Measurements from ENCODE around the gene TBC1D16. TPM values are rescaled to one million over a fixed set of nuclear protein-coding genes. Genes with fewer than 3 reads are reported as not detected.
"Not testable (repeated sequence)": the region's sequence is repeated elsewhere in the genome, so short reads cannot be mapped to it uniquely, and the experiment has no call there.

The TBC1D16 gene
- total and polyA plus RNA-seq, 5 experiments from 2014 or later = 0.48 to 3.1 (median 0.89) TPM

DNA sequence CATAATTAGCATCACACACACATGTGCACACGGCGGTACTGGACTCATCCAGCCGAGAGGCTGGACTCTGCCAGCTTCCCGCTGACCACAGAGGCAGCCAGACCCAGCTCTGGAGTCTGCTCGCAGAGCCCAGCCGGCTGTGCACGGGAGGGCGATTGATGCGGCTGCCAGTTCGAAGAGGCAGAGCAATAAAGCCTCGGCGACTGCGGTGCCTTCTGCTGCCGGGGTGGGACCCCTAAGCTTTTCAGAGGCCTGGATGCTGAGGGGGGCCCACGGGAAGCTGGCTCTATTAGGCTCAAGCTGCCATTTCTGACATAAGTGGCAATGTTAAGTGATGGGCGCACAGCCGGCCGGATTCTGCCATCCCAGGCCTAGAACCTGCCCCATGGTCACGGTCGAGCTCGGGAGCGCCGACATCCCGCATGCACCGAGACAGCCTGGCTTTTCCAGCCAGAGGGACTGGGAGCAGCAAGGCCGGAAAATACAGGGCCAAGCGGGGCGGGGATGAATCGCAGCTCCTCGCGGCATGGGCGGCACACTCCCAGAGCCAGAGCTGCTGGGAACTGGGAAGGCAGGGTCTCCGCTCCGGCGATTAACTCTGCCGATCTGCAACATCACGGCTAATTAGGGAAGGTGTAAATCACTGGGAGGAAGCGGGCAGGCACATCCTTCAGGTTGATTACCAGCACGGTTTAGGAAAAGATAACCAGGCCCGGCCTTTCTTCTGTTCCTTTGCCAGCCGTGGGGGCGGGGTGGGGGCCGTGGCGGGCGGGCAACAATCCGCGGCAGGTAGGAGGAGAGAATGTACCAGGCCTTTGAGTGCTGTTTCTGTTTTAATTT, 57.7 kb downstream of the TBC1D16 start:
- ATAC-seq (no peak), DNase-seq (no peak)
- Mint-ChIP-seq H3K4me3 (no peak overlapping the region), H3K4me1 (no peaks in the 10 kb centered on the region), H3K9me3 (no peaks in the 10 kb centered on the region), H3K27ac (no peak overlapping the region), H3K27me3 (no peaks in the 10 kb centered on the region), H3K36me3 (no peaks in the 10 kb centered on the region)
- POLR2A ChIA-PET = no interaction called here

DNA sequence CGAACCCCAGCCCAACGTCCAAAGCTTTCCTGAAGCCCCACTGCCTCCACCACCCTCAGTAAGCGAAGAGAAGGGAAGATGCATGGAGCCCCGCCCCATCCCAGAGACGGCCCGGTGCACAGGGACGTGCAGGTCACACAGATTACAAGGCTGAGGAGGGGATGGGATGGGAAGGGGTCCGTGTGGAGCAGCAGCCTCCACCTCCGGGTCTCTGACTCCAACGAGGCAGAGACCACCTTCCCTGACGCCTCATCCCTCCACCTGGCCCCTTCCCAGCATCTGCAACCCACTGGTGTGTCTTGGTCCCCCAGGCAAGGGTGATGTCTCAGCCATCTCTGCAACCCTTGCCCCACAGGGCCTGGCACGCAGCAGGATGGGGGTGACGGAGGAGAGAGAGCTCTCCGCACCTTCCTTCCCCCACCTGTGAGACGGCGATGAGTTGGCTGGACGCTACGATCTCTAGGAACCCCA, 58.5 kb downstream of the TBC1D16 start:
- DNase-seq (no peak), ATAC-seq (no peak)
- Mint-ChIP-seq H3K36me3 (peaks cover 0 to 3% (median 0%) of the 10 kb centered on the region in 3 donors), H3K9me3 (no peaks in the 10 kb centered on the region), H3K4me3 (no peak overlapping the region), H3K27me3 (no peaks in the 10 kb centered on the region), H3K27ac (no peak overlapping the region), H3K4me1 (no peaks in the 10 kb centered on the region)
- POLR2A ChIA-PET = no interaction called here

DNA sequence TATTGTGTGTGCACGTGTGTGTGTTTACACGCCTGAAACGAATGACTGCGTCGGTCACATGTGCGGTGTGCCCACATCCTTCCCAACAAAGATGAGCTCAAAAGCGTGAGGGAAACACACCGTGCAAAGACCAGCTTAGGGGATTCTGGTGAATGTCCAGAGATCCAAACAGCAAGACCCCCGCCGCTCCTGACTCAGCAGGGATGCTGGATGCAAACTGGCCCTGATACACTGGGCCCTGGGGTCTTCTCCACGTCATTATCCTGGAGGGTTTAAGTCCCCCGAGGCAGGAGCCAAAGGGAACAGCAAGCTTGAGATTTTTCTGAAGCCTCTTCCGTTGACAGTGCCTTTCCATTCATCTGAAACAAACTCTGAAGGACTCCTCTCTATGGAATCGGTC, 59.2 kb downstream of the TBC1D16 start:
- no peaks in the 10 kb centered on the region for H3K9me3 Mint-ChIP-seq
- H3K27ac Mint-ChIP-seq = no peak overlapping the region
- POLR2A ChIA-PET = no interaction called here
- H3K27me3 Mint-ChIP-seq = no peaks in the 10 kb centered on the region
- no peak for DNase-seq
- no peak overlapping the region for H3K4me3 Mint-ChIP-seq
- H3K4me1 Mint-ChIP-seq = no peaks in the 10 kb centered on the region
- no peak for ATAC-seq
- H3K36me3 Mint-ChIP-seq = peaks cover 0 to 3% (median 3%) of the 10 kb centered on the region in 3 donors

- no peak for ATAC-seq
- Mint-ChIP-seq H3K27ac (no peak overlapping the region), H3K4me3 (no peak overlapping the region), H3K27me3 (no peaks in the 10 kb centered on the region), H3K4me1 (peaks cover 0 to 2% (median under 1%) of the 10 kb centered on the region in 4 donors), H3K9me3 (no peaks in the 10 kb centered on the region), H3K36me3 (peaks cover 0 to 3% (median 3%) of the 10 kb centered on the region in 3 donors)
- POLR2A ChIA-PET = no interaction called here
- no peak for DNase-seq
Observed at GRCh38 chr17:79975498-79976134, 60.1 kb downstream of the TBC1D16 start.

GRCh38 chr17:79974566-79975497, 60.8 kb downstream of the TBC1D16 start:
- Mint-ChIP-seq H3K9me3 (no peaks in the 10 kb centered on the region), H3K36me3 (peaks cover 0 to 3% (median 3%) of the 10 kb centered on the region in 3 donors), H3K27ac (no peak overlapping the region), H3K27me3 (no peaks in the 10 kb centered on the region), H3K4me3 (no peak overlapping the region), H3K4me1 (peaks cover 2 to 9% (median 8%) of the 10 kb centered on the region in 4 donors)
- POLR2A ChIA-PET = interaction anchor here (0.7 kb wide), 1 partner anchor 233 kb away, joined by 3 read pairs; no protein-coding TSS in a partner anchor
- ATAC-seq (no peak), DNase-seq (no peak)

DNA sequence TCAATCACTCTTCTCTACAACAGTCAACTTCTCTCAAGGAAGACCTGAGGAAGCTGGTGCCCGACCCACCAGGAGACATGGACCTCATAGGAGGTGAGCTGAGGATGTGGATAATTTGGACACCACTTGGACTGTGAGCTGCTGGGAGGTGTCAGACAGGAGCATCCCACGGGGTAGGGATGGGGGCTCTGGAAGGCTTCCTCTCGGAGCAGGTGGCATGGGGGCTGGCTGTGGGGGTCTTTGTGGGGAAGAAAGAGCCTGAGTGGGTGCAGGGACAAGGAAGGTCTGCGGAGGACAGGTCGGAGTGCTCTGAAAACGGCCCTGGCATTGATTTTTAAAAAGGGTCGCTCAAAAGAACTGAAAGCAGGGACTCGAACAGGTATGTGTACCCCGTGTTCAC, 64.0 kb downstream of the TBC1D16 start:
- Mint-ChIP-seq H3K27ac (no peak overlapping the region), H3K36me3 (peaks cover 0 to 3% (median 3%) of the 10 kb centered on the region in 3 donors), H3K9me3 (no peaks in the 10 kb centered on the region), H3K4me3 (no peak overlapping the region), H3K4me1 (peaks cover 2 to 22% (median 8%) of the 10 kb centered on the region in 4 donors), H3K27me3 (no peaks in the 10 kb centered on the region)
- POLR2A ChIA-PET = no interaction called here
- no peak for DNase-seq
- ATAC-seq = no peak

- H3K27ac Mint-ChIP-seq = peak overlapping the region in 1 of 10 donors; percentile 22
- H3K9me3 Mint-ChIP-seq = no peaks in the 10 kb centered on the region
- H3K27me3 Mint-ChIP-seq = peaks cover 0 to under 1% (median 0%) of the 10 kb centered on the region in 5 donors
- POLR2A ChIA-PET = no interaction called here
- DNase-seq = peak in 8 of 10 donors; percentile 19 to 64 (median 54)
- H3K36me3 Mint-ChIP-seq = peaks cover 0 to 3% (median 3%) of the 10 kb centered on the region in 3 donors
- peak overlapping the region in 1 of 10 donors; percentile 21 for H3K4me3 Mint-ChIP-seq
- H3K4me1 Mint-ChIP-seq = peaks cover 5 to 31% (median 8%) of the 10 kb centered on the region in 4 donors
- peak in 1 of 2 donors; percentile 90 for ATAC-seq
Observed at GRCh38 chr17:79970576-79971068, 65.0 kb downstream of the TBC1D16 start.

DNA sequence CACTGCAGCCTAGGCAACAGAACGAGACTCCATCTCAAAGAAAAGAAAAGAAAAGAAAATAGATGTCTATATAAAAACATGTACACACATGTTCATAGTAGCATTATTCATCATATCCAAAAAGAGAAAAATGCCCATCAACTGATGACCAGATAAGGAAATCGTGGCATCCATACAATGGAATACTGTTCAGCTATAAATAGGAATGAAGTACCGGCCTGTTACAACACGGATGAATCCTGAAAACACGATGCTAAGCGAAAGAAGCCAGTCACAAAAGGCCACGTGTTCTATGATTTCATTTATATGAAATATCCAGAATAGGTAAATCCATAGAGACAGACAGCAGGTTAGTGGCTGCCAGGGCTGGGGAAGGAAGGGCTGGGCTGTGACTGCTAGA, 65.8 kb downstream of the TBC1D16 start:
- Mint-ChIP-seq H3K4me1 (peaks cover 5 to 33% (median 8%) of the 10 kb centered on the region in 4 donors), H3K36me3 (peaks cover 0 to 3% (median 3%) of the 10 kb centered on the region in 3 donors), H3K27me3 (peaks cover 0 to 4% (median 0%) of the 10 kb centered on the region in 5 donors), H3K4me3 (no peak overlapping the region), H3K9me3 (no peaks in the 10 kb centered on the region), H3K27ac (peak overlapping the region in 1 of 10 donors; percentile 22)
- DNase-seq (no peak), ATAC-seq (no peak)
- POLR2A ChIA-PET = no interaction called here

DNA sequence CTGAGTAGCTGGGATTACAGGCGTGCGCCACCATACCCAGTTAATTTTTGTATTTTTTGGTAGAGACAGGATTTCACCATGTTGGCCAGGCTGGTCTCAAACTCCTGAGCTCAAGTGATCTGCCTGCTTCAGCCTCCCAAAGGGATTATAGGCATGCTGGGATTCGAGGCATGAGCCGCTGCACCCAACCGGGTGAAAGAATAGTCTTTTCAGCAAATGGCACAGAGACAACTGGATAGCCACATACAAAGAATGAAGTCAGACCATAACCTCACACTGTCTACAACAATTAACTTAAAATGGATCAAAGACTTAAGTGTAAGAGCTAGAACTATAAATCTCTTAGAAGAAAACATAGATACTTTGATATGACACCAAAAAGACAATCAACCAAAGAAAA, 67.6 kb downstream of the TBC1D16 start:
- DNase-seq (no peak), ATAC-seq (no peak)
- peaks cover 0 to 4% (median 1%) of the 10 kb centered on the region in 5 donors for H3K27me3 Mint-ChIP-seq
- peaks cover 0 to 3% (median 3%) of the 10 kb centered on the region in 3 donors for H3K36me3 Mint-ChIP-seq
- POLR2A ChIA-PET = no interaction called here
- peaks cover 5 to 33% (median 8%) of the 10 kb centered on the region in 4 donors for H3K4me1 Mint-ChIP-seq
- no peaks in the 10 kb centered on the region for H3K9me3 Mint-ChIP-seq
- H3K27ac Mint-ChIP-seq = no peak overlapping the region
- no peak overlapping the region for H3K4me3 Mint-ChIP-seq

GRCh38 chr17:79966681-79967080, 69.0 kb downstream of the TBC1D16 start:
- H3K27me3 Mint-ChIP-seq = peaks cover 0 to 4% (median 2%) of the 10 kb centered on the region in 5 donors
- DNase-seq = no peak
- H3K4me1 Mint-ChIP-seq = peaks cover 5 to 33% (median 8%) of the 10 kb centered on the region in 4 donors
- no peak overlapping the region for H3K4me3 Mint-ChIP-seq
- no peaks in the 10 kb centered on the region for H3K9me3 Mint-ChIP-seq
- H3K27ac Mint-ChIP-seq = peak overlapping the region in 1 of 10 donors; percentile 5
- H3K36me3 Mint-ChIP-seq = peaks cover 0 to 2% (median 0%) of the 10 kb centered on the region in 3 donors
- no peak for ATAC-seq
- POLR2A ChIA-PET = no interaction called here

- POLR2A ChIA-PET = no interaction called here
- no peak for DNase-seq
- Mint-ChIP-seq H3K4me3 (no peak overlapping the region), H3K36me3 (no peaks in the 10 kb centered on the region), H3K27me3 (peaks cover 0 to 4% (median 2%) of the 10 kb centered on the region in 5 donors), H3K4me1 (peaks cover 5 to 37% (median 7%) of the 10 kb centered on the region in 4 donors), H3K27ac (no peak overlapping the region), H3K9me3 (no peaks in the 10 kb centered on the region)
- ATAC-seq = no peak
Observed at GRCh38 chr17:79965806-79966205, 69.9 kb downstream of the TBC1D16 start.

DNA sequence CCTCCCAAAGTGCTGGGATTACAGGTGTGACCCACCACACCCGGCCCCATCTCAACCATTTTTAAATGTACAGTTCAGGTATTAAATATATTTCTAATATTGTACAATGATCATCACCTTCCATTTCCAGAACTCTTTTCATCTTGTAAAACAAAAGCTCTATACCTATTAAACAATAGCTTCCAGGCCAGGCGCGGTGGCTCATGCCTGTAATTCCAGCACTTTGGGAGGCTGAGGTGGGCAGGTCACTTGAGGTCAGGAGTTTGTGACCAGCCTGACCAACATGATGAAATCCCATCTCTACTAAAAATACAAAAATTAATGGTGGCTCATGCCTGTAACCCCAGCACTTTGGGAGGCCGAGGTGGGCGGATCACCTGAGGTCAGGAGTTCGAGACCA, 73.2 kb downstream of the TBC1D16 start:
- H3K27ac Mint-ChIP-seq, DNase-seq, H3K36me3 Mint-ChIP-seq, POLR2A ChIA-PET, H3K4me3 Mint-ChIP-seq, H3K27me3 Mint-ChIP-seq, H3K9me3 Mint-ChIP-seq, ATAC-seq: not testable (repeated sequence)
- peaks cover 0 to 23% (median 1%) of the 10 kb centered on the region in 4 donors for H3K4me1 Mint-ChIP-seq

All from naive thymus-derived CD8-positive, alpha-beta T cell (primary cell).